Right lobe of liver (tissue), 6 donors: ENCODE results near the gene SOX18. TPM values are rescaled to one million over a fixed set of nuclear protein-coding genes. Genes with fewer than 3 reads are reported as not detected.

Source experiments
- ATAC-seq, 4 donors: fragments of 200-7000 bp; cut with Tn5 transposase; one replicate each; pipeline ENCODE4 v1.9.1; 2020; ENCODE audit warnings: mild to moderate bottlenecking in 4 of 4, moderate library complexity in 4 of 4
- DNase-seq, 3 donors: peaks; one replicate each; pipeline ENCODE4 v3.0.0-alpha.2; 2020
- H3K27ac ChIP-seq, 3 donors: fragments of 200-600 bp; one replicate each; pipeline ENCODE4 v1.8.0; 2022
- H3K27me3 ChIP-seq, 2 donors: fragments of 200-600 bp; one replicate each; pipeline ENCODE4 v1.8.0; 2022
- H3K36me3 ChIP-seq, 4 donors: fragments of 200-600 bp; sonication (generic) in 1 of 4; one replicate each; pipeline versions ENCODE4 v1.5.1 to v1.8.0; 2017 to 2022; ENCODE audit warnings: control low read depth in 1 of 4
- H3K4me1 ChIP-seq, 4 donors: fragments of 200-600 bp; sonication (generic) in 1 of 4; one replicate each; pipeline versions ENCODE4 v1.5.1 to v1.8.0; 2017 to 2022; ENCODE audit warnings: control low read depth in 1 of 4
- H3K4me3 ChIP-seq, 3 donors: fragments of 200-600 bp; one replicate each; pipeline ENCODE4 v1.8.0; 2022
- H3K9me3 ChIP-seq, 4 donors: fragments of 200-600 bp; sonication (generic) in 1 of 4; one replicate each; pipeline versions ENCODE4 v1.5.1 to v1.8.0; 2017 to 2022; ENCODE audit warnings: control low read depth in 1 of 4
- CTCF ChIP-seq, 4 donors: fragments of 200-600 bp in 3 of 4; fragments of 450-650 bp in 1 of 4; IDR thresholded peaks; one replicate each; pipeline versions ENCODE4 v1.5.1 to v1.8.0; 2016 to 2022; ENCODE audit warnings: antibody characterized with exemption in 4 of 4, mild to moderate bottlenecking in 2 of 4
- POLR2A ChIP-seq: fragments of 450-650 bp; IDR thresholded peaks from one replicate; pipeline ENCODE4 v1.6.1; 2017; ENCODE audit warnings: antibody characterized with exemption, mild to moderate bottlenecking
- WGBS: methylation state at CpG from one replicate; pipeline ENCODE4 v1.1.6; 2018; ENCODE audit warnings: low coverage, low lambda C conversion rate; ENCODE audit not compliant: insufficient coverage; ENCODE audit errors: missing lambda C conversion rate; 5-methylcytosine and 5-hydroxymethylcytosine counted together
- intact Hi-C, 2 donors: fragments of 100-400 bp; cut with DNase I; formaldehyde crosslinking; loops; one replicate each; pipeline versions ENCODE4 v1.11.2 to v1.14.1; 2022
- total RNA-seq, 6 experiments: library from RNA; depleted of rRNA in 2 of 6; stranded (reverse); fragments of >200 nt in 2 of 6; fragmentation: NEBNext Ultra II Directional in 3 of 6; extraction: Animal tissue kit (Norgen Biotek cat#: 25700) in 3 of 6; gene quantifications; one replicate each; pipeline versions ENCODE4 v1.1.0 to v1.2.4, GENCODE V29; 2016 to 2023
- donor health status: DM: no; HTN: yes; CAD: no.
- donor health status: DM: no; HTN: no; CAD: no.
- donor health status: DM: no; HTN: no; CAD: no.
- donor health status: DM: no; HTN: yes; CAD: no.
- donor health status: DM: no; HTN: yes; CAD: no.

The SOX18 gene
- total RNA-seq, 6 experiments from 2014 or later = 4.1 to 7.8 (median 5.6) TPM

GRCh38 chr20:64033981-64034493 is 15.4 kb downstream of the SOX18 start:
- WGBS = 82% methylated on average over 4 of the region's 11 CpGs
- DNase-seq = no peak
- H3K4me1 ChIP-seq = peaks cover 0 to 3% (median 0%) of the 10 kb centered on the region in 4 donors

GRCh38 chr20:64032706-64033624 is 16.5 kb downstream of the SOX18 start:
- no peak overlapping the region for H3K27ac ChIP-seq
- TF ChIP-seq POLR2A (no peak), CTCF (IDR thresholded peaks at IDR 0.05) (no peak)
- no peak for DNase-seq
- ATAC-seq = no peak
- no peaks in the 10 kb centered on the region for H3K27me3 ChIP-seq
- peaks cover 0 to 3% (median 0%) of the 10 kb centered on the region in 4 donors for H3K4me1 ChIP-seq
- WGBS = 72% methylated on average over 3 of the region's 31 CpGs
- H3K9me3 ChIP-seq = no peaks in the 10 kb centered on the region
- intact Hi-C loops = no loop called here
- H3K4me3 ChIP-seq = no peak overlapping the region
- peaks cover 0 to 45% (median 19%) of the 10 kb centered on the region in 4 donors for H3K36me3 ChIP-seq

More at GRCh38 chr20:64033981-64034493, 15.4 kb downstream of the SOX18 start:
- ATAC-seq = no peak
- Histone ChIP-seq H3K36me3 (peaks cover 0 to 35% (median 14%) of the 10 kb centered on the region in 4 donors), H3K27ac (no peak overlapping the region), H3K27me3 (no peaks in the 10 kb centered on the region), H3K9me3 (no peaks in the 10 kb centered on the region), H3K4me3 (no peak overlapping the region)
- intact Hi-C loops = no loop called here
- TF ChIP-seq POLR2A (no peak), CTCF (IDR thresholded peaks at IDR 0.05) (no peak)

GRCh38 chr20:64031822-64032314 is 17.6 kb downstream of the SOX18 start:
- H3K36me3 ChIP-seq = peaks cover 0 to 56% (median 28%) of the 10 kb centered on the region in 4 donors
- no peak for ATAC-seq
- WGBS = no CpG with 5 or more reads among the region's 19 CpGs

More at GRCh38 chr20:64031822-64032314, 17.6 kb downstream of the SOX18 start:
- Histone ChIP-seq H3K27me3 (no peaks in the 10 kb centered on the region), H3K4me1 (no peaks in the 10 kb centered on the region), H3K27ac (no peak overlapping the region), H3K4me3 (no peak overlapping the region), H3K9me3 (no peaks in the 10 kb centered on the region)
- no peak for DNase-seq
- intact Hi-C loops = no loop called here
- TF ChIP-seq POLR2A (no peak), CTCF (IDR thresholded peaks at IDR 0.05) (no peak)
